GM12873 (cell line): Measurements from ENCODE around the gene SLC25A36.

Source experiments
- CTCF ChIP-seq: IDR thresholded peaks from 2 replicates; pipeline ENCODE4 v1.5.1; 2012; ENCODE audit warnings: low read depth, mild to moderate bottlenecking, moderate library complexity, low read length, control low read depth; ENCODE audit not compliant: insufficient read depth; ENCODE audit errors: missing control alignments

The SLC25A36 gene

GRCh38 chr3:140933109-140933508 is 8.5 kb upstream of the SLC25A36 start:
- TF ChIP-seq CTCF: no peak

- TF ChIP-seq CTCF: no peak
Observed at GRCh38 chr3:140933552-140933951, 8.1 kb upstream of the SLC25A36 start.

GRCh38 chr3:140941090-140941433 is 574 bp upstream of the SLC25A36 start:
- TF ChIP-seq CTCF: no peak

GRCh38 chr3:140942221-140943104 is 827 bp downstream of the SLC25A36 start:
- TF ChIP-seq CTCF: peak; percentile 1

- no peak for TF ChIP-seq CTCF
Observed at GRCh38 chr3:140943781-140944552, 2.3 kb downstream of the SLC25A36 start.

- no peak for TF ChIP-seq CTCF
Observed at GRCh38 chr3:140948460-140949249, 7.0 kb downstream of the SLC25A36 start.

- no peak for TF ChIP-seq CTCF
Observed at GRCh38 chr3:140950144-140950543, 8.5 kb downstream of the SLC25A36 start.
